ENCODE measurements around the gene MED4. TPM values are rescaled to one million over a fixed set of nuclear protein-coding genes. Genes with fewer than 3 reads are reported as not detected.
"Not testable (repeated sequence)": the region's sequence is repeated elsewhere in the genome, so short reads cannot be mapped to it uniquely, and the experiment has no call there.

MED4 gene
- polyA plus RNA-seq, 1 donor, result 51.1 TPM

DNA sequence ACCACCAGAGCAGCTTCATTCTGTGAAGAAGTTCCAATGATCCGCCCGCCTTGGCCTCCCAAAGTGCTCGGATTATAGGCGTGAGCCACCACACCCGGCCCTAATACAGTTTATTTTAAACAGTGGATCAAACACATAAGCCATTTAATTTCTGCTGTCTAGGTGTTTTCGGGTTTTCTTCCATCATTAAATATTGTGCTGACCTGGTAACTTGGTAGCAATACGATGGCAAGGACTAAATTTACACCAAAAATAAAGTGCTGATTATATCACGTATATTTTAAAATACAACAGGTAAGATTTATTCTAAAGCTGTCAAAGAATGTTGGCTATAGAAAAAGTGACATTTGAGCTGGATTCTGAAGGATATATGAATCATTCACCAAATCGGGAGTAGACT, 1.3 kb downstream of the MED4 start:
- no peak for DNase-seq

DNA sequence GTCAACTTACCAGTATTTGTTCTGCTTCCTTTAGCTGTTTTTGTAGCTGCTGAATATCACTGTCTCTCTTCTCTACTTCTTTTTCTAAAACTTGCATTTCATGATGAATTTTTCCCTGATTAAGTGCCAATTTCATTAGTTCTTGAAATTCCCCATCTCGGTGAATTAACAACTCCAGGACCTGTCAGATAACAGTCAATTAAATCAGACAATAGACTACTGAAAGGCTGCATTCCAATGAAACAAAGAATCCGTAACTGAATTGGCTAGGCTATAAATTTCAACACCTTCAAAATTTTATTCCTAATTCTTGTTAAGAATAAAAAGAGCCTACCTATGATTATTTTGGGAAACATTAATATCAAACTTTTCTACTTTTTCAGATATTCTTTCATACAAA, 8.6 kb downstream of the MED4 start:
- no peak for DNase-seq

DNA sequence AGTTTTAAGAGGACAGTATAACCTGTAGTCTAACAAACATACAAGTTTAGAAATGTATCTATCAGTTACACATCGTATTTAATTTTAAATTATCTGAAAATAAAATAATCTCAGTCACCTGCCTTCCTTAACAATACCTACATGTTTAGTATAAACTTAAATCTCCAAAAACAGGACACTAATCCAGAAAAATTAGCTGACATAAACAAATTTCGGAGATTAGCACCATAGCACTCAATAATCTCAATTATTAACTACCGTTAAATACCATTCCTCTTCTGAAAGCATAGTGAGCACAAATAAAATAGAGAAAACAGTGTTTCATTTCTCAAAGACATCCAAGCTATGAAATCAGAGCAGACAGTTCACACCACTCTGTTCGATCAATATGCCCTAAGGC, 13.2 kb downstream of the MED4 start:
- no peak for DNase-seq

DNA sequence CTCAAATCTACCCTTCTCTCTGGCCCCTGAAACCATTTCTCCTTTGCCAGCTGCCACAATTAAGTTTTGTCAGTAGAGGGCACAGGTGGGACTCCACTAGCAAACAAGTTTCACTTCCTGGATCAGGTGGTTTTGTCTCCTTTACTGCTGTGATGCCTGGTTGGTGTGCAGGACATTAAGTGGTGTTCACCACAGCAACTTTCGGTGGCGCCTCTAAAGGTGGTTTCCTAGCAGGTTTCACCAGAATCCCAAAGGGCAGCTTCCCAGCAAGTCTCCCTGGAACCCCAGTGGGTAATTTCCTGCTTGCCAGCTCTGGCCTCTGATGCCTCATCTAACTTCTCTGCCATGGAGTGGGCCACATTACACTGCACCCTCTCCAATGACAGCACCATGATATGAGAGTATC, 16.6 kb downstream of the MED4 start:
- no peak for DNase-seq

DNA sequence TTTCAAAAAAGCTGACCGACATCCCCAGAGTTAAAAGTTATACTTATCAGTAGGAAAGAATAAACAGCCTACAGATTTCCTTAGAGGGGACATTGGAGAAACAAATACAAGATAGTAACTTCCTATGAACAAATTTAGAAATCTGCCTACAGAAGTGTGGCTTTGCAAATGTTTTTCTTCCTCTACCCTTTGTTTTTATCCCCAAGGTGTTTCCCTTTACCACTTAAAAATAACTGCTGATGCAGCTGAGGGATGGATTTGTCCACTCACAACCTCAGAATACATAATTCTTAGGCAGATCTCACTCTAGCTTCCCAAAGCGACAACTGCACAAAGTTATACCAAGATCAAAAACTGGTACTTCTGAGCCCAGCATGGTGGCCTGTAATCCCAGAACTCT, 20.9 kb downstream of the MED4 start:
- DNase-seq, result no peak

DNA sequence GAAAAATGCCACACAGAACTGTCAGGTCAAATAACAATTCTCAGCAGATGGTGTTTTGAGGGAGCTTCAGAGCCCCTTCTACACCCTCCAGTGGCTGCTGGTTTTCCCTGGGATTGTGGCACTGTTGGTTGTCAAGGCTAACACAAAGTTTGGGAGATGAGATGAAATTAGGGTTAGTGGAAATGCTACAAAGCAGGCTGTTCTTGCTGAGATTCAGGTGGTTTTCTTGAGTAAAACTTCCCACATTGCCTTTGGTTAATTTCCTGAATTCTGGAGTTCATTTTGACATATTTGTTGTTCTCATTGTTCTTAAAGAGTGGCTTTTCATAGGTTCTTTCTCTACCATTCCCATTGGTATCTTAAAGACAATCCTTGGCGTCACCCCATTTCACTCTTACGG, 22.1 kb downstream of the MED4 start:
- DNase-seq, result no peak

DNA sequence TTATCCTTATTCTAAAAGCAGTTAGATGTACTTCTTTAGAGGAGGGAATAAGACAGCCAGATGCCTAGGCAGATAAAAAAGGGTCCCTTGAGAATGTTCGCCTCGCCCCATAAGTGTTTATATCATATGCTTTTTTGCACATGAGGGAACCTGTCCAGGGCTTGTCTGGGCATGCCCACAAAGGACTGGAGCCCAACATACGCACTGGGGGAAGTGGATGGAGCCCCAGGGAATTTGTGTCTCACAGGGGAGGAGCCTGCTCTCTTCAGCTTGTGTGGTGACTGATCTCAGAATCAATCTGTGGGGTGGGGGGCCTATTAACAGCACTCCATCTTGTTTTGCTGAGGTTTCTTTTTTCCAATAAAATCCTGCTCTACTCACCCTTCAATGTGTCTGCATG, 22.6 kb downstream of the MED4 start:
- DNase-seq, result no peak

DNA sequence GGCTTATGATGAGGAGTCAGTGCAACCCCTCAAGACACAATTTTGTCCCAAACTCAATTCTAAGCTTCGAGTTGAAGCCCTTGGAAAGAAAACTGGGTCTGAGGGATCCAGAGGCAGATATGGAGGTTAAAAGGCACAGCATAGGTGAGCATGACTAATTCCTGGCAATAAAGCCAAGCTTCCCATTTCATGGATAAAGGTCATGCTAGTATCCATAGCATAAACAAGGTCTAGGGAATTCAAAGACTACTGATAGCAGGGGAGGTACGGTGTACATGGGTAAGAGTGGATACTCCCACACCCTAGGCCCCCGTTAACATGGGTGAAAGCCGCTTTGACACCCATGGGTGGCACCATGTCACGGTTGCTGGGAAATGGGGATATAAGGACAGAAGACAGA, 24.0 kb downstream of the MED4 start:
- DNase-seq, result no peak

DNA sequence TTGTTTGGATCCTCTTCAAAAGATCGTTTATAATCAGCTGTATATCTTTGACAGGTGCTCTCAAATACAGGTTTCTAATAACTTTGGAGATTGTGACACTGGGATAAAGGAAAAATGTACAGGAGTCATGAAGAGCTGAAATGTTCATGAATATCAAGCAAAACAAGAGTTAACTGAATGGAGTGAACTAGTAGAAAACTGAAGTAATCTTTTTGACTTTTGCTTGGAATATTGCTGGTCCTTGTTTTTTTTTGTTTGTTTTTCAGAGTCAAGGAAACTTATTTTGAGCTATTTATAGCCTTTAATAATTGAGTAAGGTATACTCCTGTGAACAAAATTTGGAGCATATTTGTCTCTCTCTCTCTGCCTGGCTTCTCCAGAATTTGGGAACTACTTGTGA, 25.3 kb downstream of the MED4 start:
- DNase-seq, result no peak

DNA sequence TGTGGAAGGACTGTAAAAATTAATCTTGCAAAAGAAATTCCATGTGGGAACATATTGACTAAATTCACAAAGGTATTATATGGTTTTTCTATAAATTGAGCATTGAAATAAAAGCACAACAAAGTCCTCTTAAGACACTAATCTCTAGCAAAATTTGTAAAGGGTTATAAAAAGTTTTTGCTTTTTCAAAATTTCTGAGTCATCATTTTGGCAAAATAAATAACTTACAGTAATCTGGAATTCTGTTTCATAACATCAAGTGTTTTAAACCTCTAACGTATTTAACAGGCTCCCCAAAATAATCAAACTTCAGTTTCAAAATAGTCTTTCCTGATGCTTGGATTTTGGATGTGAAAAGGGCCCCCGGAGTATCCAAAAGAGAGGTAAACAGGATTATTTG, 26.0 kb downstream of the MED4 start:
- DNase-seq, result no peak

DNA sequence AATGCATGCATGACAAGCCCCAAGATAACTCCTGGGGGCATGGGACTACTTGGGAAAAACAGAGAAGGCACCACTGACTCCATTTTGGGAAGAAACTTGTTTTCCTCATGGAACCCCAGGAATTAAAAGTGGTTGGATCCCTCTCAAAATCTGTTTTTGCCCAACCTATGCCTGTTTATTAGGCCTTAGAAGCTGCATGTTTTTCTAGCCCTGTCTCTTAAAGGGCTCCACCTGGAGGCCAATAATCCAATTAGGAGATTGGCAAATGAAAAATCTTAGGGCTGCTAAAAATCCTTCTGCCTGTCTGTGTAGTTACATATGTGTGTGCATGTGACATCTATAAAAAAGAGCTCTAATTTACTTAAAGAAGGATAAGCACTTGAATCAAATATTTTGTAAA, 26.9 kb downstream of the MED4 start:
- no peak for DNase-seq

DNA sequence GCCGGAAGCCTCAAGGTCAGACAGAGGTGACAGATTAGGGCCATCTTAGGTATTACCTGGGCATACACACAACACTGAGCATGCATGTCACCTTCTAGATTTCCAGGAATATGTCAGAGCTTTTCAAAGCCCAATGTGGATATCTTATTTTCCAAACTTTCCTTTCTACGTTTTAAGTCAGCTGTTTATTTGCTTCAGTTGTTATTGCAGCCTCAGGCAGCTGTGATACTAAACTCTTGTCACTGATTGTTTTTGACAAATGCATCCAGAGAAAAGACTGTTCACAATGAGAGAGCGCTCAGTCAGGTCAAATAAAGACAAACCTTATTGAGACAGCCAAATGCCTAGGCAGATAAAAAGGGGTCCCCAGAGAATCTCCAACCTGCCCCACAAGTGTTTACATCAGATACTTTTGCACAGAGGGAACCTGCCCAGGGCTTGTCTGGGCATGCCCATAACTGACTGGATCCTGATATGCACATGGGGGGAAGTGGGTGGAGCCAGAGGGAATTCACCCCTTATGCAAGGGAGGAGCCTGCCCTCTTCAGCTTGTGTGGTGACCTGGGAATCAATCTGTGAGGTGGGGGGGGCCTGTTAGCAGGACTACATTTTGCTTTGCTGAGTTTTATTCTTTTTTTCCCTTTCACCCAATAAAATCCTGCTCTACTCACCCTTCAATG, 28.5 kb downstream of the MED4 start:
- no peak for DNase-seq

DNA sequence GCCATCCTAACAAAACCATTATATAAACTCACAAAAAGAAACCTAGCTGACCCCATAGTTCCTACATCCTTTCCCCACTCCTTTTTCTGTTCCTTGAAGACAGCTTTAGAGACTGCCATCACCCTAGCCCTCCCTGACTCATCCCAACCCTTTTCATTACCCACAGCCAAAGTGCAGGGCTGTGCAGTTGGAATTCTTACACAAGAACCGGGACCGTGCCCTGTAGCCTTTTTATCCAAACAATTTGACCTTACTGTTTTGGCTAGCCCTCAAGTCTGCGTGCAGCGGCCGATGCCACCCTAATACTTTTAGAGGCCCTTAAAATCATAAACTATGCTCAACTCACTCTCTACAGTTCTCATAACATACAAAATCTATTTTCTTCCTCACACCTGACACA, 35.0 kb downstream of the MED4 start:
- not testable (repeated sequence) for DNase-seq

DNA sequence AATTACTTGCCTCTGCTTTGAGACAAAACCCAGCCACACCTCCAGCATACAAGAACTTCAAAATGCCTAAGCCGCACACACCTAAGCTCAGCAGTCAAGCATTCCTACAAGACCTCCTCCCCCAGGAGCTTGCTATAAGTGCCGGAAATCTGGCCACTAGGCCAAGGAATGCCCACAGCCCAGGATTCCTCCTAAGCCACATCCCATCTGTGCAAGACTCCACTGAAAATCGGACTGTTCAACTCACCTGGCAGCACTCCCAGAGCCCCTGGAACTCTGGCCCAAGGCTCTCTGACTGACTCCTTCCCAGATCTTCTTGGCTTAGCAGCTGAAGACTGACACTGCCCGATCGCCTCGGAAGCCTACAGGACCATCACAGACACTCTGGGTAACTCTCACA, 36.4 kb downstream of the MED4 start:
- DNase-seq, result not testable (repeated sequence)

DNA sequence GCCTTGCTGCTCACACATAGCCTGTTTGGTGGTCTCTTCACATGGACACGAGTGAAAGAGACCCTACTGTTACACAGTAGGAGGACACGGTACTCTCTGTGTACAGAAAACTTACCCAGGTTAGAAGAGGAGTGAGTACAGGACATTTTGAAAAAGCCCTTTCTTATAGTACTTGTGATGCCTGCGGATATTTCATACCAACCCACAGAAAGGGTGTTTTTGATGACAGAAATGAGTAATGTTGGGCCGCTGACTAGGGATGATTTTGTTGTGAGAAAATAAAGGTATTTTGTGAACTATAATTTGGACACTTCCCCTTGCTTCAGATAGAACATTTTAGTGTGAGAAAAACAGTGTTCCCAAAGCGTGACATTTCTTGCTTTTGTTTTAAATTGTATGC, 39.2 kb downstream of the MED4 start:
- no peak for DNase-seq

DNA sequence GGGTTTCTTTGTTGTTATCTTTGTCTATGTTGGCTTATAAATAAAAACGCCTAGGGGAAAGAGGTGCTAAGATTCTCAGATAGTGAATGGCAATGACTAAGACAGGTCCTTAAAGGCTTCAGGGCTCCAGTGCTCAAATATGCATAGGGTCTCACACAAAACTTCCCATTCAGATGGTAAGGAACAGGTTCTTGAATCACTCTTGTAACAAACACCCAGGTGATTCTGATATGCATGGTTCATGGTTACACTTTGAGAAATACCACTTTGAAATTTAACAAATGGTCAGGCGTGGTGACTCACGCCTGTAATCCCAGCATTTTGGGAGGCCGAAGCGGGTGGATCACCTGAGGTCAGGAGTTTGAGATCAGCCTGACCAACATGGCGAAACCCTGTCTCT, 40.3 kb downstream of the MED4 start:
- no peak for DNase-seq

DNA sequence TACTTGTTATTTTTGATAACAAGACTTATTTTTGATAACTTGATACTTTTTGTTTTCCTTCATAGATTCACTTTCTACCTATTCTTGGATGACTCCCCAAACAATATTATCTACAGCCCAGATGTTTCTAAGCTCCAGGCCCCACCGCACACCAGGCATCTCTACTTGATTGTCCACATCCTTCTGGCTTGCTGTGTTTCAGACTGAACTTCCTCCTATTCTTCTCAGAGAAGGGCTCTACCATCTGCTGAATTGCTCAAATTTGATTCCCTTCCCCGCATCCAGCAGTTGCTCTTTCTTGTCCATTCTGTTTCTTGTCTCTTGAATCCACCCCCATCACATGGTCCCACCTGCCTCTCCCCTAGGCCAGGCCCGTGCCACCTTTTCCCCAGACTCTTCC, 44.4 kb downstream of the MED4 start:
- DNase-seq, result no peak

DNA sequence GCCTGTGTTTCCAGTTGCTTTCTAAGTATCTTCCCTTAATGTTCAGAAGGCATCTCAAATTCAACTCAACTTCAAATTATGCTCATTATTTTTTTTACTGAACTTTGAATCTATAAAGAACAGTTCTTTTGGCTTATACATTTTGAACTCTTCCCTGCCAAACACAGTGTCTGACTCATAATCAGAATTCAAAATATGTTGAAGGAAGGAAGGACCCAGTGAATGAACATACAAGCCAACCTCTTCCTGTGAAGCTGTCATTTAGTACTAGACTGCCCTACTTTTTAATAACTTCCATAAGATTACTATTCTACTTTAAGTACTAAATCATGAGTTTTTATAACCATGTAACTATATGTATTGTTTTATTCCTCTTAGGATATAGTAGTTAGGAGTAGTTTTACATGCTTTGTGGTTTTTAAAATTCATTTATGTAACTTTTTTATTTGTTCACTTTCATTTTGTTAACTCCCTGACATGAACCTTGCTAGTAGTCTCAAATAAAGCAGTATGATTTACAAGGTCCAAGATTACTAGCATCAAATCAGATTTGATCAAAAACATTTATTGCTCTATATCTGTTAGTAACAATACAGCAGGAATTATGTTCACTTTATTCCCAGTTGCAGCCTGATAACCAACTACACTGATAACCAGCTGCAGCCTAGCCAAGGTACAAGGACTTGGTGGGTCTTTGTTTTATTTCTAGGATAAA, 51.0 kb downstream of the MED4 start:
- DNase-seq, result no peak

DNA sequence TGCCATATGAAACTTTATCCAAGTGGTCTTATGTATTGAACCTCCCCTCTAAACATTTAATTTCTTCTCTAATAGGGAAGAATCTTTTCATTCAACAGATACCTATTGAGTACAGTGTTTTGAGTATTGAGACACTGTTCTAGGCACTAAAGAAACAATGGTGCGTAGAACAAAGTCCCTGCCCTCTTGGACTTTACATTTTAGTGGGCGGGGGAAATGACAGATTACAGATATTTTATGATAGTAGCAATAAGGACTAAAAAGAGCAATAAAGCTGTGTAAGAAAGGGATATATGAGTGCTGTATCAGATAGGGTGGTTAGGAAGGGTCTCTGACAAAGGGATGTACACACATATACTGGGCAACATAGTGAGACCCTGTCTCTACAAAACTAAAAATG, 52.0 kb downstream of the MED4 start:
- no peak for DNase-seq

DNA sequence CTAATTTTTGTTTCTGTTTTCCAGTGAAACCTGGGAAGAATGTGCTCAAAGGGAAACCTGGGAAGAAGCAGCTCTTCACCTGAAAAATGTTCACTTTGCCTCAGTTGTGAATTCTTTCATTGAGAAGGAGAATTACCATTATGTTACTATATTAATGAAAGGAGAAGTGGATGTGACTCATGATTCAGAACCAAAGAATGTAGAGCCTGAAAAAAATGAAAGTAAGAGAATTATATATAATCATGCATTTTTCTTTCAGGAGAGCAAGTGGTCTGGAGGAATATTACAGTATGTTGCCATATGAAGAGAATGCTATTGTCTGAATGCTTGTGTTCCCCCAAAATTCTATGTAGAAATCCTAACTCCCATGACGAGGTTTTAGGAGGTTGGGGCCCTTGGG, 54.0 kb downstream of the MED4 start:
- DNase-seq, result no peak

DNA sequence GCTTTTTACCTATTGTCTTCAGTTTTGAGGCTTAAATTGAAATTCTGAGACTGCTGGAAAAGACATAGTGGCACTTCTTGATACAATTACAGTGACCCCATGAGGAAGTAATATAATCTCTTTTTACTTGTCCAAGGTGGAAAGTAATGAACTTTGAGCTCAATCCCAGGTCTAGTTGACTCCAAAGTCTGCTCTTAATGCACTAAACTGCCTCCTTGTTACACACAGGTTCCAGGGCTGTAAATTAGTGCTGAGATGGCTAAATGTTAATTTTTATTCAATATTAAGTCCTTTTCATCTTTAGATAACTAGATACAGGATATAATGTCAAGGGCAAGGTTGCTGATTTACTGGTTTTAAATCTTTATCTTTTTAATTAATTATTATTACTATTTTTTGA, 54.9 kb downstream of the MED4 start:
- DNase-seq, result no peak

DNA sequence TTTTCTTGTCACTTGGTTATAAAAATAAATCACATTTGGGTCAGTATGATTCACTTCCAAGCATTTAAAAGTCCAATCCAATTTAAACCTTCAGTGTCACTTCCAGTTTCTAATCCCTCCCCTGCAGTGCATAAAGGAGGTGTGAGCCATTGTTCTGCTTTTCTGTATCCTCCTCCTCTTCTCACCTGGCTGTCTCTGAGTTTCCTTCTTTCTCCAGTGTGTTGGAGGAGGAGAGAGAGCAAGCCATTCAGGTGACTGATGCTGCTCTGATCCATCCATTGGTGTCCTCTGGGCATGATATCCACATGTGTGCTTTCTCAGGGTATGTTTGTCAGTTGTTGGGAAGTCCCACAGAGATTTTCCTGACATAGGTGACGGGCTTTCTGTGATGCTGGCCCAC, 56.1 kb downstream of the MED4 start:
- no peak for DNase-seq

DNA sequence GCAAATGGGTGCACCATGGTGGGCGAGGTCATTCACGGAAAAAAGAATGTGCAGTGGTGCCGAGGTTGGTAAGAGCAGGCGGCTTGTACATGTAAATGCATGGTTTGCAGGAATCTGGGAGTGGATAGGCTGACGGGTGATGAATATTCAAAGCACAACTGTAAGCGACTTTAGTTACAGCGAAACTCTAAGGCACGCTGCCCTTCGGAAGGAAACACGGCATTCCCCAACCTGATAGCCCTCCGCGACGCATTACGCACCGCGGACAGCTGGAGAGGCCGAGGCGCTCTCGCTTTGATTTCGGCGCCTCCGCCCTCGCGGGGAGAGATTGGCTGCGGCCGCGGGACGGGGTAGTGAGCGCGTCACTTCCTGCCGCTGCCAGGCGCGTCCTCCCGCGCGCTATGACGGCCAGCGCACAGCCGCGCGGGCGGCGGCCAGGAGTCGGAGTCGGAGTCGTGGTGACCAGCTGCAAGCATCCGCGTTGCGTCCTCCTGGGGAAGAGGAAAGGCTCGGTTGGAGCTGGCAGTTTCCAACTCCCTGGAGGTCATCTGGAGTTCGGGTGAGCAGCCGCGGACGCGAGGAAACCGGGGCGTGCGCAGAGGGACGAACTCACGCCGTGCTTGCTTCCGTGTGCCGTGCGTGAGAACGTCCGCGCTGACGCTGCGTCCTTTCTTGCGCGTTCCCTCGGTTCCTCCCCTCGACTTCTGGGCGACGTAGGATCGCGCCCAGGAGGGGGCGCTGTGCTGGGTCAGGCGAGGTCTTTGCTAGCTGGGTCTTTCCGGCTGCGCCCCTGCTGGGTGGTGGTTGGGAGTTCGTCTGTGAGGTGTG, 57.3 kb downstream of the MED4 start, which contains the start of gene NUDT15:
Gene NUDT15 (plus strand): TSS at position 381 of the 828 bp plus-strand sequence. CDS start 21 bp downstream, at position 402.
- peak; percentile 98 for DNase-seq

DNA sequence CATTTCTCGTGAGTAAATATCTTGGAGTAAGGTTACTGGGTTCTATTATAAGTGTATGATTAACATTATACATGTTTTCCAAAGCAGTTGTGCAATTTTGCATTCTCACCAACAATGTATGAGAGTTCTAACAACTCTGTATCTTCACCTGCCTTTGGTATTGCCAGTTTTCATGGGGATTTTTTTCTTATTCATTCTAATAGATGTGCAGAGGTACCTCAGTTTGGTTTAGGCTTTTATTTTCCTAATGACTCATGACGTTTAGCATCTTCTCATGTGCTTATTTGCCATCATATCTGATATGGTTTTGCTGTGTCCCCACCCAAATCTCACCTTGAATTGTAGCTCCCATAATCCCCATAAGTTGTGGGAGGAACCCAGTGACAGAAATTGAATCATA, 65.0 kb downstream of the MED4 start:
- no peak for DNase-seq

Measured in hindlimb muscle (tissue), 1 donor.